Skeletal muscle cell (primary cell): ENCODE measurements around the gene NOC4L.
A peak's percentile ranks its signal among the peaks of the same experiment; 100 is the strongest.
"Not testable (repeated sequence)": the region's sequence is repeated elsewhere in the genome, so short reads cannot be mapped to it uniquely, and the experiment has no call there.

ENCODE experiments used
- DNase-seq: peaks from one replicate; pipeline ENCODE4 v3.0.0-alpha.2; 2010; ENCODE audit warnings: low read depth
- H3K4me3 ChIP-seq: 2 replicates; pipeline ENCODE4 v1.5.1; 2011; ENCODE audit warnings: low read depth, mild to moderate bottlenecking, control low read depth, low read length, moderate library complexity

The NOC4L gene

DNA sequence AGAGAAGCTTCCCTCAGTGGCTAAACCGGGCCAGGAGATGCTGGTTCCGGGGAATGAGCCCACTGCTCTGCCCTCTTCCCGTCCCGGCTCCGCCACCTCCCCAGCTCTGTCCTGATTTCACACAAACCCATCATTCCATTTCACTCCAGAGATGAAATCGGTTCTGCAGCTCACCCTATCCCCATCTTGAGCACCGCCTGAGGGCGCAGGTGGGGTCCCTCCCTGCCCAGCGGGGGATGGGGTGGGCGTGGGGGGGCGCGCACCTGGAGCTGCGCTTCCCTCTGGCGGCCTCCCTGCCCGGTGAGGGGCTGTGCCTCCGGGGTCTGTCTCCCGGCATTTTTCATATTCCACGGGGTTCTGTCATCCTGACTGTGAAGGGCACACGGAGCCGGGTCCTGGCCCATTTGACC lies 44.7 kb downstream of the NOC4L start:
- peak overlapping the region; percentile 52 for H3K4me3 ChIP-seq
- DNase-seq, result no peak

DNA sequence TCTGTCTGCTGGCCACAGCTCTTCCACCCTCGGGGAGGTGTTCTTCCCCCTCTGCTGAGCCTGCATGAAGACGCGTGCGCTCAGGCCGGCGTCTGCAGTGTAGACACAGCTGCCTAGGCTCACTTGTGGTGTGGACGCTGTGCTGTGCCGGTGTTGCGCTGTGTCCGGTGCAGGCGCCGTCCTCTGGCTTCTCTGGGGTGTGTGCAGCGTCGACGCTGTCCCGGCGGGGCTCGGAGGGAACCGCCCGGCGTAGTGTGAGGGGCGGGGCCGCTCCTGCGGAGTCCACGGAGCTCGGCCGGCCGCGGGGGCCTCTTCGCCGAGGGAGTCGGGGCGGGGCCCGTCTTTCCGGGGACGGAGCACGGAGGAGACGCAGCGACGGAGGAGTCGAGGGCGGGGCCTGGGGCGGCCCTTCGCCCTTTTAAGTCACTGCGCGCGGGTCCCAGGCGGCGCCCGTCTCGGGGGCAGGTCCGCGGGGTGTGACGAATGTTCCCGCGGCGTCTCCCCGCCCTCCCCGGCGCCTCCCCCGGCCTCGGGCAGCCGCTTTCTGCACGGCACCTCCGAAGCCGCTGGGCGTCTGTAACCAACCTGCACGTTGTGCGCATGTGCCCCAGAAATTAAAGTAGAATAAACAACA lies 45.2 kb downstream of the NOC4L start:
- H3K4me3 ChIP-seq, result peak overlapping the region; percentile 52
- DNase-seq, result peak; percentile 43

DNA sequence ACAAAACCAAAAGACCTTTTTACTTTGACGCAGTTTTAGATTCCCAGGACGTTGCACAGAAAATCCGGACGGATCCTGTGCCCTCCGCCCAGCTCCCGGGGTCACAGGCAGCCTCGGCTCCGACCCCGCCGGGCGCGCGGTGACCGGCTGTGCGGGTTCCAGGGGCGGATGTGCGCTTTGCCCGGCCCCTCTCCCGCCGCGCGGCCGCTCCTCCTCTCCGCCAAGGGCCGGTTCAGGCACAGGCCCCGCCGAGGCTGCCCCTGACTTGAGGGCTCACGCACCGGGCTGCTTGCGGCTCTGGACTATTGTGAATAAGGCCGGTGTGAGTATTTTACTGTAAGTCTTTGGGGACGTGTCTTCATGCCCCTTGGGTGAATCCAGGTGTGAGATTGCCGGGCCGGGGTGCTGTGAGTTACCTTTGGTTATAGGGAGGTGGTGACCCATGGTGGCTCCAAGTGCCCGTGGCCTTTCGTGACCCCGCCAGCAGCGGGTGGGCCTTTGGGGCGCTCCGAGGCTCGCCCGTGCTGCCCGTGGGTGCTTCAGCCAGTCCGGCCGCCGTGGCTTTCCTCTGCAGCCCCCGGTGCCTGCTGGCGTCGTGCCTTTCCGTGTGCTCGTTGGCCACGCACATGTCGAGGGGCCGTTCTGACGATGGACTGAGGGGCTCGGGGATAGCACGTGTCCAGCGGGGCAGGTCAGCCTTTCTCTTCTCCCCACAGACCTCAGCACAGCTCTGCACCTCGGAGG lies 45.9 kb downstream of the NOC4L start:
- DNase-seq, result no peak
- peak overlapping the region; percentile 52 for H3K4me3 ChIP-seq

DNA sequence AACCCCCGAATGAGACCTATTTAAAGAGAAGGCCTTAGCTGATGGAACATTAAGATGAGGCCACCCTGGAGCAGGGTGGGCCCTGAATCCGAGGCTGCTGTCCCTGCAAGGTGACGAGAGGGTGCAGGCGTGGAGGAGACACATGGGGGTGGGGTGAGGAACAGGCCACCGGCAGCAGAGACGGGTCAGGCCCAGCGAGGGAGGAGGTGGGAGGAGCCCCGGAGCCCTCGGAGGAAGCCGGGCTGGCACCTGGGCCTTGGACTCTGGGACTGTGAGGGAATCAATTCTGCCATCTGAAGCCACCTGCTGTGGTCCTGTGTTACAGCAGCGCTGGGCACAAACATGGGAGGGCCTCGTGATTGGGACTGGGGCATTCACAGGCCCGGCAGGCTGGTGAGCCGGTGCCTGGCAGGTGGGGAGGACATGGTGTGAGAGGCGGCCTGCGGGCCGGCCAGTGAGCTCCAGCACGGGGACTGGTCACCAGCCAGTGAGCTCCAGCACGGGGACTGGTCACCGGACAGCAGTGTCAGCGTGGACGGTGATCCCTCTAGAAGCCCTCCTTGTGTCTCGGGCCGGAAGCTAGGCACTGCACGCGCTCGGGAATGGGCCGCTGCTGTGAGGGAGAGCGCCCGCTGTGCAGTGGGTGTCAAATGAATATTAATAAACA lies 46.7 kb downstream of the NOC4L start:
- DNase-seq, result no peak
- H3K4me3 ChIP-seq, result no peak overlapping the region

DNA sequence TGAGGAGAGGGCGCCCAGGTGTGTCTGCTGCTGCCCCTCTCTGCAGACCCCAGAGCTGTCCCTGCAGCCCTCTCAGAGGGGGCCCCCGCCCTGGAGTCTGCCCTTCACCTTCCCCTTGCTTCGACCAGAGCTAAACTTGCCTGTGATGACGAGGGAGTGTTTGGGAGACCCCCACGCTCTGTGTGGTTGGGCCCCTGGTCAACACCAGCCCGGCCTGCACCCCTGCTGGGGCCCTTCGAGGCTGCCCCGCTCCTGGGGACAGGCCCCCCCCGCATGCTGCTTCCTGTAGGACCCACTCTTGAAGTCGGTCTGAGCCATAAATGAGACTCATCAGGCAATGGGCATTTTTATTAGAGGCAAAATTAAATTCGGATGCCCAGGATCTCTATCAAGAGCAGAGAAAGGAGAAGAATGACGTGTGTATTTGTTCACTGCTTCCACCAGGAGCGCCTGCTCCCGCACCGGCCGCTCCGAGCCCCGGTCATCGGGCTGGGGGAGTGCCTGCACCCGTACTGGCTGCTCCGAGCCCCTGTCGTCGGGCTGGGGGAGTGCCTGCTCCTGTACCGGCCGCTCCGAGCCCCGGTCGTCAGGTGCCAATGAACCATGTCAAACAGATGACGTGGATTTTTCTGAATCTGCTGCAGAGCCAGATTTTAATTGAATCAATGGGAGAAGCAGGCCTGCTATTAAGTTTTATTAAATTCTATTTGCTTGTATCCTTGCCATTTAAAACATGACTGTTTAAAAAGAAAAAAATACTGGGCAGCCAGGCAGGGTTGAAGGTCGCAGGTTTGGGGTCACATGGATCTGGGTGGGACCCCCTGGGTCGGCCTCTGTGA lies 47.7 kb downstream of the NOC4L start:
- DNase-seq, result no peak
- H3K4me3 ChIP-seq, result no peak overlapping the region

DNA sequence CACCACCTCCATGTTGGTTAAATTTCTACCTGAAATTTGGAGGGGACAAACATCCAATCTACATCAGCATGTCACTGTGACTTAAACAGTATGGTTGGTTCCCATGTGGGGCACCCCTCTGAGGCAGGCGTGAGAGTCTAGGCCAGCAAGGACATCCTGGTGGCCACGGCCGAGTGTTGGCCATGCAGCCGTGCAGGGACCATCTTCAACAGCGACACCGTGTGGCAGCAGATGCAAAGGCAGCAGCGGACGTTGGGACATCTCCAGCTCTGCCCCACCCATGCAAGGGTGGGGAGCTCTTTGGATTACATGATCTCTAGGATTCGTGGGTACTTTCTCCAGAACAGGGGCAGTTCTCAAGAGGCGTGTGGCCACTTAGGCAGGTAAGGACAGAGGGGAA lies 49.8 kb downstream of the NOC4L start:
- H3K4me3 ChIP-seq, result no peak overlapping the region
- no peak for DNase-seq

DNA sequence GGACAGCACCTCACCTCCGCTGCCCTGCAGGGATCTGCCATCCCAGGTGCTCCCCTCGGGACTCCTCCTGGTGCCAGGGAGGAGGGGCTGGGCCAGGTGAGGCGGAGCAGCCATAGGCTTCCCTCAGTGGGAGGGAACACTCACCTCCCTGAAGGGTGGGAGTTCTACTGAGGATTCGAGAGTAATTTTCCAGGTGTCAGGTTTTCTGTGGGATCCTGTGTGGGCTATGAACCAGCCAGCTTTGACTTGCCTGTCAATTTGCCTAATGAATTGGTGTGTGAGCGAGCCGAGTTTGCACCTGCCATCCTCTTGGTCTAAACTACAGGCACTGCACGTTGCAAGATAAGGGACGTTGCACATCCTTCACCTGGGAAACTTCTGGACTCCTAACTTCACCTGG lies 50.3 kb downstream of the NOC4L start:
- DNase-seq, result no peak
- H3K4me3 ChIP-seq, result no peak overlapping the region

DNA sequence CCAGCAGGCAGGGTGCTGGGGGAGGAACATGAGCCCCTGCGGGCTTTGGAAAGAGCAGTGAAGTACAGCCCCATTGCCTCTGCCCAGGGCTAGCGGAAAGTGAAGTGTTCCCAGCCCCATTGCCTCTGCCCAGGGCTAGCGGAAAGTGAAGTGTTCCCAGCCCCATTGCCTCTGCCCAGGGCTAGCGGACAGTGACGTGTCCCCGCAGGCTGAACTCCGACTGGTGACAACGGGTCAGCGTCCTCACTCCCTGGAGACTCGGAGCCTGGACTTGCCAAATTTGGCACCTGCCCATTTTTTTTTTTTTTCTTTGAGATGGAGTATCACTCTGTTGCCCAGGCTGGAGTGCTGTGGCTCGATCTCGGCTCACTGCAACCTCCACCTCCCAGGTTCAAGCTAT lies 51.0 kb downstream of the NOC4L start:
- DNase-seq, result not testable (repeated sequence)

DNA sequence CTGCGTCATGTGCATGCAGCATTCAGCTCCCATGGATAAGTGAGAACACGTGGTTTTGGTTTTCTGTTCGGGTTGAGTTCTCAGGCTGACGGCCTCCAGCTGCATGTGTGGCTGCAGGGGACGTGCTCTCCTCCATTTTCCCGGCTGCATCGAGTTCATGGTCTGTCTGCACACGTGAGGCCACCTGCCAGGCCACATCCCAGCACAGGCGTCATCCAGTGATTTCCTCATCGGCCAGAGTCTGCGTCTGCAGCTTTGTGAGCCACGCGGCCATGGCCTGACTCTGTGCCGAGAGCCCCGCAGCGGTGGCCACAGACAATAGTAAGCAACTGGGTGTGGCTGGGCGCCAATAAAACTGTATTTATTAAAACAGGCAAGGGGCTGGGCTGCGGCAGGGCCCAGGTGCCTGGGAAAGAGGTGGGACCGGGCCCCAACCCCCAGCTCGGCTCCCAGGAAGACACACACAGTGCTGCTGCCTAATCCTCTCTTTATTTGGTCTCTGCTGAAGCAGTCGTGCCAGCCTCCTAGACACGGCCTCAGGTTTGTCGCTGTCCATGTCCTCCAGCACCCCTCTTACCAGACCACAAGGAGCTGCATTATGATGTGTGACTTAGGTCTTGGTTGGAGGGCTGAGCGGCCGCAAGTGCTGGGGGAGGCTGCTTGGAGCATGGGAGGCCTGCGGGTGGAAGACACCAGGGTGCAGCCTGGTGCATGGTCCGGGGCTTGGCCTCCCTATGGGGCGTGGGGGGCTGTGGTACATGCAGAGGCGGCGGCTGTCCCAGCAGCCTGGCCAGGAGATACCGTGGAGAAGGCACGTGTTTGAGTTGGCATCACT lies 52.0 kb downstream of the NOC4L start:
- H3K4me3 ChIP-seq, result no peak overlapping the region
- peak; percentile 7 for DNase-seq

More for the DNA sequence above, 51.0 kb downstream of the NOC4L start:
- H3K4me3 ChIP-seq, result not testable (repeated sequence)

DNA sequence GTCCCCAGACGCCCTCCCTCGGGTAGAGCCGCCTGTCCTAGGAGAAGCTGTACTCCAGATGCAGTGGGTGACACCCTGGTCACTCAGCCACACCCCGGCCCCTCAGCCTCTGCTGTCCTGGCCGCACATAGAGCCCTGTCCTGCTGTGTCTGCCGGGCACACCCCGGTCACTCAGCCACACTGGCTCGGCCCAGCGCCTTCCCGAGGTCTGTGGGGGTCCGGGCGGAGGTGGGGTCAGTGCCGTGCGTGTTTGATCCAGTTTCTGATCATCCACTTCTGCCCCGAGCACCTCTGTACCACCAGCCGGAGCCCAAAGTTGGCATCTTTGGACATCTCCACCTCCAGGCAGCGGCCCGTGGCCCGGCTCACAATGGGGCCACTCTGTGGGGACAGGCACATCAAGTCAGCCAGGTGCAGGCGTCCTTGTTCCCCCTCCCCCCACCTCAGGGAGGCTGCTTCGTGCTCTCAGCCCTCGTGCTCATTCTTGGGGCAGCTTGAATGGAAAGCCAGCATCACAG lies 52.7 kb downstream of the NOC4L start:
- H3K4me3 ChIP-seq, result no peak overlapping the region
- no peak for DNase-seq

DNA sequence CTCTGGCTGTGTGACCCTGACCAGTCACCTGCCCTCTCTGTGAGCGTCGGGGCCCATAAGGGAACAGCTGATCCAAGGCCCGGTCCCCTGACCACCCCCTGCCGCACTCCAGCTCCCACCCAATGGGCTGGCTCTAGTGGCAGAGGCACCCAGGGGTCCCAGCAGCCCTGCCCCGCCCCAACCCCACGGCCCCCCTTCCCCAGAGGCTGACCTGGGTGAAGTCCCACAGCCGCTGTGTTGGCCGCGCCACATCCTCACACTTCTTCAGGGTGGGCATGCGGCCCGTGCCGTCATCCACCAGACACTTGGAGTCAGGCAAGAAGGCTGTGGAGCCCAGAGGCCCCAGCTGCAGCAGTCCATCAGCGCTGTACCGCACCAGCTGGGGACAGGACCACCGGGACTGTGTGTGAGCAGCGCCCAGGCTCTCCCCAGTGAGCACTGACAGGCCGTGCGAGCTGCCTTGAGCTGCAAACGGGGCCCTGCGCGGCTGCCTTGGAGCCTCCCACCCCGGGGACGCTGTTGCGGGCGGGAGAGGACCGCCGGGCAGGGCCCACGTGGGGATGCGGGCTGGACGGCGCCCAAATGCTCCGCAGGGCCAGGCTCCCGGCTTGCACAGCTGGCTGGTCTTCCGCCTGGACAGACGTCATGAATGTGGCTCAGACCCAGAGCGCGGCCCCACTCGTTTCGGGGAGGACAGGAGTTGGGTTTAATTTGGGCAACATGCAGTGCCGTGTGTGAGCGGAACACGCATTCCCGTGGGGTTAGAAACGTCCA lies 53.5 kb downstream of the NOC4L start:
- H3K4me3 ChIP-seq, result no peak overlapping the region
- no peak for DNase-seq

DNA sequence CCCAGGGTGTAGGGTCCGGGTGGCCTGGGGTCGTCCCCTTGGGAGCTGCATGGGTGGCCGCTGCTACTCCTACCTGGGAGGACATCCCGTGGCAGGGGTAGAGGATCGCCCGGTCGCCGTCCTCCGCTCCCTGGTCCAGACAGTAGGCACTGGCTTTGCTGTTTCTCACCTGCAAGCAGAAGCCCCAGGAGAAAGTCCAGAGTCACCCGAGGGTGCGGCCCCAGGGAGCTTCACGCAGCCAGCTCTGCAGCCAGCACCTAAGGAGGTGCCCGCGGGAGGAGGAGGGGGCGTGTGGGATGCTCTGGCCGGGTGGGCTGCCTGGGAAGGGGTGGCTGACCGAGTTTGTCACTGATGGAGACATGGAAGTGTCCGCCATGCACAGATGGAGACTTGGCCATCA lies 54.8 kb downstream of the NOC4L start:
- DNase-seq, result no peak
- no peak overlapping the region for H3K4me3 ChIP-seq

DNA sequence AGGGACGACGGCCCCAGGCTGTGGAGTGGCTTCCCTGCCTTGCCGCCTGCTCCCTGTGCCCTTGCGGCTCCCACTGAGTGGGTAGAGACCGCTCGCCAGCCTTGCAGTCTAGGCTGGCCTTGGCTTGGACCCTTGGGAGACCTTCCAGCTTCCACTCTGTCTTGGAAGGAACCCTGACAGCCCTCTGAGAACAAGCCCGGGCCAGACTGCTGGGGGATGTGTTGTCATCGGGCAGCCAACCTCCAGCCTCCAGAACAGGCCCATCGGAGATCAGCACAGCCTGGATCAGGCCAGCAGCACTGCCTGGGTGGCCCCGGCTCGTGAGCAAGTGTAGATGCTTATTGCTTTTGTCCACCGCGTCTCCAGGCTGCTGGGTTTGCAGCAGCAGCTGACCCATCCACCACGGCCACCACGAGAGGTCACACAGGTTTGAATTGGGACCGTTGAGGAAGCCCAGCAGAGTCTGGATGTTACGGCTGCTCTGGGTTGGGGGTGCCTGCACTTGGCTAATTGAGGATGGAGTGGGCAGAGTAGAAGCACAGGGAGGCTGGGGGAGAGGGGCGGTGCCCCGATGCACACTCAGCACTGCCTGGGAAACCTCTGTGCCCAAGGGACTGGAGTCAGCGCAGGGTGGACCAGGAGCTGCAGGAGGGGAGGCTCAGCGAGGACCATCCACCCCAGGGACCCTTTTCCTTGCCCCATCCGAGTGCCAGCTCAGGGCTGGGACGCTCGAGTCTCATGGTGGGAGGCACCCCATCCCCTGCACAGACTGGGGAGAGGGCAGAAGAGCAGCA lies 55.5 kb downstream of the NOC4L start:
- H3K4me3 ChIP-seq, result no peak overlapping the region
- DNase-seq, result no peak

DNA sequence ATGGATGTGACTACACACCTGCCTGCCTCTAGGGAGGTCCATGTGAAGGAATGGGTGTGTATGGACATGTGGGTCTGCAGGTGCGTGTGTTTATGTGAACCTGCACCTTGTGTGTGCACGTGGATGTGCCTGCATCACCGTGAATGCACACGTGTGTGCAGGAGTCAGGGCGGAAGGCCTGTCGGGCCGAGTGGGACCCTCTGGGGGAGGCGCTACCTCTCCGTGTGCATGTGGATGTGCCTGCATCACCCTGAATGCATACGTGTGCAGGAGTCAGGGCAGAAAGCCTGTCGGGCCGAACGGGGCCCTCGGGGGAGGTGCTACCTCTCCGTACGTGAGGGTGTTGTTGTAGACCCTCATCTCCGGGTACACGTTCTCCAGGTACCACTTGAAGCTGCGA lies 56.5 kb downstream of the NOC4L start:
- DNase-seq, result no peak
- no peak overlapping the region for H3K4me3 ChIP-seq

DNA sequence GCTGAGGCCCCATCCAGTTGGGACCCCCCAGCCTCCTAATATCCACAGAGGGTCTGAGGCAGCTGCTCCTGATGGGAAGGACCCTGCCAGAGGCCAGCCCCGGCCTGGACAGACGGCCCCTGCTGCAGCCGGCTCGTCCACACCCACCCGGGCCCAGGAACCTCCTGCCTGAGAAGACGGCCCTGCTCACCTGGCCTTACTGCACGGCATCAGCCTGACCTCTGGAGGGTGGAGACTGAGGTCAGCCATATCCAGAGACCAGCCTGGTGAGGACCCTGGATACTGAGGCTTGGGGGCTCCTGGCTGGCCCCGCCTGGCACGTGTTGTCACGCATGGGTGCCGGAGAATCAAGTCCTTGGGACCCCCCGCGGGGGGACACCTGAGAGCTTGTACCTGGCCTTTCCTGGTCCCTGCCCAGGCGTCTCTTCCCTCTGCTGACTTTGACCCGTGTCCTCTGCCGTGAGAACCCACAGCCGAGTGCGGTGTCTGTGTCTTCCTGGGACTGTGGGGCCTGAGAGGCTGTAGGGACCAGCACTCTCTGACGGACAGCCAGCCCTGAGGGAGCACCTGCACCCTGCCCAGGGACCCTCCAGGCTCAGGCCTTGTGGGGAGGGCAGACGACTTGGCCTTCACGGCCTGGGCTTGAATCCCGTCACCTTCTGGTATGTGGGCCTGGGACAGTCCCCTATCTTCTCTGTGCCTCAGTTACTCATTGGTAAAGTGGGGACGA lies 57.3 kb downstream of the NOC4L start:
- no peak for DNase-seq
- H3K4me3 ChIP-seq, result no peak overlapping the region
